Kidney epithelial cell (primary cell): ENCODE data around the gene SUPT3H. TPM values are rescaled to one million over a fixed set of nuclear protein-coding genes. Genes with fewer than 3 reads are reported as not detected.

ENCODE experiments used
- DNase-seq: peaks from one replicate; pipeline ENCODE4 v3.0.0-alpha.2; 2010; ENCODE audit warnings: low read depth
- H3K27me3 ChIP-seq: 2 replicates; pipeline ENCODE4 v1.6.0; 2011; ENCODE audit warnings: low read length; ENCODE audit not compliant: control insufficient read depth, insufficient read depth
- H3K36me3 ChIP-seq: 2 replicates; pipeline ENCODE4 v1.5.1; 2011; ENCODE audit warnings: low read length; ENCODE audit not compliant: control insufficient read depth, insufficient read depth
- H3K4me3 ChIP-seq: 2 replicates; pipeline ENCODE4 v1.5.1; 2011; ENCODE audit warnings: low read depth, mild to moderate bottlenecking, control low read depth, low read length
- total RNA-seq: library from RNA; depleted of rRNA; stranded (reverse); fragments of >200 nt; gene quantifications from 2 replicates; pipeline ENCODE4 v1.2.3, GENCODE V29; 2015
- TF ChIP-seq, protein P1 (sequence below): IDR thresholded peaks from 2 replicates; pipeline ENCODE4 v1.5.1; 2011; ENCODE audit warnings: mild to moderate bottlenecking, moderate library complexity, low read length, control low read depth, inconsistent platforms; ENCODE audit not compliant: insufficient read depth, poor library complexity, severe bottlenecking

The SUPT3H gene
- total RNA-seq, 1 donor from 2014 or later, result 18.3 TPM

- TF ChIP-seq, protein P1, sequence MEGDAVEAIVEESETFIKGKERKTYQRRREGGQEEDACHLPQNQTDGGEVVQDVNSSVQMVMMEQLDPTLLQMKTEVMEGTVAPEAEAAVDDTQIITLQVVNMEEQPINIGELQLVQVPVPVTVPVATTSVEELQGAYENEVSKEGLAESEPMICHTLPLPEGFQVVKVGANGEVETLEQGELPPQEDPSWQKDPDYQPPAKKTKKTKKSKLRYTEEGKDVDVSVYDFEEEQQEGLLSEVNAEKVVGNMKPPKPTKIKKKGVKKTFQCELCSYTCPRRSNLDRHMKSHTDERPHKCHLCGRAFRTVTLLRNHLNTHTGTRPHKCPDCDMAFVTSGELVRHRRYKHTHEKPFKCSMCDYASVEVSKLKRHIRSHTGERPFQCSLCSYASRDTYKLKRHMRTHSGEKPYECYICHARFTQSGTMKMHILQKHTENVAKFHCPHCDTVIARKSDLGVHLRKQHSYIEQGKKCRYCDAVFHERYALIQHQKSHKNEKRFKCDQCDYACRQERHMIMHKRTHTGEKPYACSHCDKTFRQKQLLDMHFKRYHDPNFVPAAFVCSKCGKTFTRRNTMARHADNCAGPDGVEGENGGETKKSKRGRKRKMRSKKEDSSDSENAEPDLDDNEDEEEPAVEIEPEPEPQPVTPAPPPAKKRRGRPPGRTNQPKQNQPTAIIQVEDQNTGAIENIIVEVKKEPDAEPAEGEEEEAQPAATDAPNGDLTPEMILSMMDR, result no peak
- DNase-seq, result no peak
These were observed 7.9 kb downstream of the SUPT3H start for GRCh38 chr6:45369870-45370269.

DNA sequence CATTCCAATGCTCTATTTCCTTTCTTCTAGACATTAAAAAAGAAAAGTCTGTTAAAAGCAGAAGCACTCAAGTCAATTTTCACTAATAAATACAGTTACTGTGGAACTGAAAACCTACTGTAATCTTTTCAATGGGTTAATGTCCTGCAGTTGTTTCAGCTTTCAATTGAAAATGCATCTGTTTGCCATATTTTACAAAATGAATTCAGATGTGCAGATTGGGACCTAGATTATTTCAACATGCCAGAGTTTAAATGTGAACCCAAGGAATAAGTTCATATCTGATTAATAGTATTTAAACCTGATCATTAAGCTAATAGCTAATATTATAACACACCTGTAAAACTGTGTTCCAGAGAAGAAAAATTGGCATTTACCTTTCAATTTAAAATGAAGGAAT is 9.7 kb downstream of the SUPT3H start:
- Histone ChIP-seq H3K4me3 (no peak overlapping the region), H3K27me3 (no peaks in the 10 kb centered on the region), H3K36me3 (no peaks in the 10 kb centered on the region)
- no peak for DNase-seq
- TF ChIP-seq, protein P1, result no peak

More at GRCh38 chr6:45369870-45370269, 7.9 kb downstream of the SUPT3H start:
- no peaks in the 10 kb centered on the region for H3K36me3 ChIP-seq
- H3K4me3 ChIP-seq, result no peak overlapping the region
- H3K27me3 ChIP-seq, result no peaks in the 10 kb centered on the region

GRCh38 chr6:45366534-45366933 is 11.2 kb downstream of the SUPT3H start:
- TF ChIP-seq, protein P1, result no peak

GRCh38 chr6:45365036-45365435 is 12.7 kb downstream of the SUPT3H start:
- H3K36me3 ChIP-seq, result no peaks in the 10 kb centered on the region
- no peak for DNase-seq
- H3K4me3 ChIP-seq, result no peak overlapping the region
- H3K27me3 ChIP-seq, result no peaks in the 10 kb centered on the region
- TF ChIP-seq, protein P1, result no peak

More at GRCh38 chr6:45366534-45366933, 11.2 kb downstream of the SUPT3H start:
- Histone ChIP-seq H3K36me3 (no peaks in the 10 kb centered on the region), H3K4me3 (no peak overlapping the region), H3K27me3 (no peaks in the 10 kb centered on the region)
- no peak for DNase-seq

DNA sequence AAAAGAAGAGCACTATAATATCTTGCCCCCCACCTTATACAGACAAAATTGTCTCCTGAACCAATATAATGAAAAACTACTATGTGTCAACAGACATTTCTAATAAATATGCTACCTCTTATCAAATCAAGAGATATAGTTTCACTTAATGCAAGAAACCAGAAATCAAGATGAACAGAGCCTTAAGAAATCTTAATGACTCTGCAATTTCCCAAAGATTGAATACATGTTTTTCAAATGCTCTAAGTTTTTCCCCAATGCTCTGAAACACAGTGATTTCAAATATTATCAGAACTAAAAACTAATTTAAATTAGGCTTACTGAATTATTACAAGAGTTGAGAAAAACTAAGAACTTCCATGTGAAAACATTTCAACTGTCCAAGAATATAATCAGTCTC is 13.3 kb downstream of the SUPT3H start:
- Histone ChIP-seq H3K27me3 (no peaks in the 10 kb centered on the region), H3K4me3 (no peak overlapping the region), H3K36me3 (no peaks in the 10 kb centered on the region)
- TF ChIP-seq, protein P1, result no peak
- no peak for DNase-seq

- TF ChIP-seq, protein P1, result no peak
- no peaks in the 10 kb centered on the region for H3K36me3 ChIP-seq
- no peaks in the 10 kb centered on the region for H3K27me3 ChIP-seq
- no peak overlapping the region for H3K4me3 ChIP-seq
- DNase-seq, result no peak
These were observed 24.1 kb downstream of the SUPT3H start for GRCh38 chr6:45353654-45354053.
